Mucosa of descending colon (tissue), 3 donors: ENCODE data around the gene SCYL1. TPM values are rescaled to one million over a fixed set of nuclear protein-coding genes. Genes with fewer than 3 reads are reported as not detected.
"Not testable (repeated sequence)": the region's sequence is repeated elsewhere in the genome, so short reads cannot be mapped to it uniquely, and the experiment has no call there.

ENCODE experiments used
- ATAC-seq: fragments of 200-7000 bp; cut with Tn5 transposase; one replicate; pipeline ENCODE4 v1.9.1; 2020; ENCODE audit warnings: mild to moderate bottlenecking, moderate library complexity
- DNase-seq, 3 donors: peaks; one replicate each; pipeline ENCODE4 v3.0.0-alpha.2; 2020
- H3K36me3 ChIP-seq: fragments of 200-600 bp; one replicate; pipeline ENCODE4 v1.8.0; 2021; ENCODE audit warnings: low read depth, mild to moderate bottlenecking
- H3K4me1 ChIP-seq: fragments of 200-600 bp; one replicate; pipeline ENCODE4 v1.8.0; 2021; ENCODE audit warnings: low read depth, mild to moderate bottlenecking
- H3K4me3 ChIP-seq: fragments of 200-600 bp; one replicate; pipeline ENCODE4 v1.8.0; 2021; ENCODE audit warnings: mild to moderate bottlenecking
- H3K9me3 ChIP-seq: fragments of 200-600 bp; one replicate; pipeline ENCODE4 v1.8.0; 2021; ENCODE audit warnings: mild to moderate bottlenecking
- CTCF ChIP-seq: fragments of 200-600 bp; IDR thresholded peaks from one replicate; pipeline ENCODE4 v1.8.0; 2022; ENCODE audit warnings: antibody characterized with exemption, mild to moderate bottlenecking
- intact Hi-C, 2 donors: fragments of 100-400 bp; cut with DNase I in 1 of 2; cut with micrococcal nuclease in 1 of 2; formaldehyde crosslinking; loops; one replicate each; pipeline versions ENCODE4 v1.11.0 to v1.11.1; 2022; cut with DNase I, micrococcal nuclease
- total RNA-seq, 3 donors: library from RNA; stranded (reverse); fragmentation: NEBNext Ultra II Directional in 2 of 3; extraction: Animal tissue kit (Norgen Biotek cat#: 25700) in 2 of 3; gene quantifications; one replicate each; pipeline versions ENCODE4 v1.2.1 to v1.2.4, GENCODE V29; 2021 to 2023
- donor health status: DM: no; HTN: no; CAD: no; lungs with moderate emphysema.
- donor health status: DM: no; HTN: no; CAD: no.
- donor health status: DM: no; HTN: yes; CAD: no.

The SCYL1 gene
- total RNA-seq, 3 donors from 2014 or later = 60.1 to 77.4 (median 60.3) TPM

GRCh38 chr11:65506772-65507505, 17.9 kb upstream of the SCYL1 start:
- Histone ChIP-seq H3K4me3 (no peak overlapping the region), H3K36me3 (no peaks in the 10 kb centered on the region), H3K9me3 (no peaks in the 10 kb centered on the region), H3K4me1 (peaks cover 26% of the 10 kb centered on the region)
- ATAC-seq = peak; percentile 35
- TF ChIP-seq CTCF = no peak
- DNase-seq = peak; percentile 61 to 68 (median 67)
- intact Hi-C loops = loop anchor here in 1 of 2 donors (5.0 kb wide), 1 partner anchor 35 kb away; no protein-coding TSS in a partner anchor

GRCh38 chr11:65512311-65512710, 12.6 kb upstream of the SCYL1 start:
- intact Hi-C loops = loop anchor here (5.0 kb wide), 1 partner anchor 145 kb away; no protein-coding TSS in a partner anchor
- H3K4me1 ChIP-seq, H3K4me3 ChIP-seq, H3K9me3 ChIP-seq, ATAC-seq, H3K36me3 ChIP-seq: not testable (repeated sequence)
- DNase-seq = peak in 2 of 3 donors; percentile 17 to 20

- H3K36me3 ChIP-seq = no peaks in the 10 kb centered on the region
- intact Hi-C loops = no loop called here
- no peak overlapping the region for H3K4me3 ChIP-seq
- ATAC-seq (no peak), DNase-seq (peak in 2 of 3 donors; percentile 6 to 19)
- H3K4me1 ChIP-seq = no peaks in the 10 kb centered on the region
- no peak for TF ChIP-seq CTCF
- no peaks in the 10 kb centered on the region for H3K9me3 ChIP-seq
Measured at GRCh38 chr11:65516135-65516968, 8.5 kb upstream of the SCYL1 start.

GRCh38 chr11:65518941-65519549, 5.8 kb upstream of the SCYL1 start:
- intact Hi-C loops, H3K4me1 ChIP-seq, DNase-seq, H3K36me3 ChIP-seq, ATAC-seq, H3K9me3 ChIP-seq, H3K4me3 ChIP-seq: not testable (repeated sequence)

DNA sequence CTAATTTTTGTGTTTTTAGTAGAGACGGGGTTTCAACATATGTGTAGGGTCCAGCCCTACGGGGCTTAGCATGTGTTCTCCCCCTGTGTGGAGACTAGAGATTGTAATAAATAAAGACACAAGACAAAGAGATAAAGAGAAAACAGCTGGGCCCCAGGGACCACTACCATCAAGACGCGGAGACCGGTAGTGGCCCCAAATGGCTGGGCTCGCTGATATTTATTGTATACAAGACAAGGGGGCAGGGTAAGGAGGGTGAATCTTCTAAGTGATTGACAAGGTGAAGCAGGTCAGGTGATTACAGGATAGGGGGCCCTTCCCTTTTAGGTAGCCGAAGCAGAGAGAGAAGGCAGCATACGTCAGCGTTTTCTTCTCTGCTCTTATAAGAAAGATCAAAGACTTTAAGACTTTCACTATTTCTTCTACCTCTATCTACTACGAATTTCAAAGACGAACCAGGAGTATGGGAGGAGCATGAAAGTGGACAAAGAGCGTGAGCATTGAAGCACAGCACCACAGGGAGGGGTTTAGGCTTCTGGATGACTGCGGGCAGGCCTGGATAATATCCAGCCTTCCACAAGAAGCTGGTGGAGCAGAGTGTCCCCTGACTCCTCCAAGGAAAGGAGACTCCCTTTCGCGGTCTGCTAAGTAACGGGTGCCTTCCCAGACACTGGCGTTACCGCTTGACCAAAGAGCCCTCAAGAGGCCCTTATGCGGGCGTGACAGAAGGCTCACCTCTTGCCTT, 2.9 kb upstream of the SCYL1 start:
- DNase-seq = peak in 2 of 3 donors; percentile 16 to 17
- ATAC-seq, intact Hi-C loops, H3K36me3 ChIP-seq, H3K4me3 ChIP-seq, H3K9me3 ChIP-seq: not testable (repeated sequence)
- peaks cover 20% of the 10 kb centered on the region for H3K4me1 ChIP-seq

- DNase-seq = peak in 2 of 3 donors; percentile 17 to 29
- H3K9me3 ChIP-seq, ATAC-seq, H3K4me3 ChIP-seq, H3K36me3 ChIP-seq, intact Hi-C loops: not testable (repeated sequence)
- peaks cover 20% of the 10 kb centered on the region for H3K4me1 ChIP-seq
Measured at GRCh38 chr11:65522718-65523630, 1.9 kb upstream of the SCYL1 start.

DNA sequence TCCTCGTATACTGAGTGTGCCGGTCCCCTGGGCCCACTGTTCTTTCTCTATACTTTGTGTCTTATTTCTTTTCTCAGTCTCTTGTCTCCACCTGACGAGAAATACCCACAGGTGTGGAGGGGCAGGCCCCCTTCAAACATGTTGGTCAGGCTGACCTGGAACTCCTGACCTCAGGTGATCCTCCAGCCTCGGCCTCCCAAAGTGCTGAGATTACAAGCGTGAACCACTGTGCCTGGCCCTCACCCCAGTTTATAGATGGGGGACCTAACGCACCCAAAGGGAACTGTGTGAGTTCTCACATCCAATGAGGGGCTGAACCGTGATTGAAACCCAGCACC, 1.3 kb upstream of the SCYL1 start:
- H3K4me1 ChIP-seq = peaks cover 20% of the 10 kb centered on the region
- H3K9me3 ChIP-seq, H3K36me3 ChIP-seq, H3K4me3 ChIP-seq, ATAC-seq, intact Hi-C loops: not testable (repeated sequence)
- peak in 2 of 3 donors; percentile 32 to 51 for DNase-seq
